ENCODE results near the gene CCDC91.
"Not testable (repeated sequence)": the region's sequence is repeated elsewhere in the genome, so short reads cannot be mapped to it uniquely, and the experiment has no call there.

The CCDC91 gene

GRCh38 chr12:28296287-28296686 lies 106.0 kb downstream of the CCDC91 start:
- no peak for DNase-seq

- no peak for DNase-seq
Measured at GRCh38 chr12:28303192-28303591, 112.9 kb downstream of the CCDC91 start.

GRCh38 chr12:28306535-28306934 lies 116.3 kb downstream of the CCDC91 start:
- no peak for DNase-seq

GRCh38 chr12:28308891-28309290 lies 118.6 kb downstream of the CCDC91 start:
- no peak for DNase-seq

- no peak for DNase-seq
Measured at GRCh38 chr12:28313631-28314030, 123.4 kb downstream of the CCDC91 start.

GRCh38 chr12:28316049-28316448 lies 125.8 kb downstream of the CCDC91 start:
- DNase-seq: no peak

- no peak for DNase-seq
Measured at GRCh38 chr12:28318273-28318672, 128.0 kb downstream of the CCDC91 start.

- DNase-seq: no peak
Measured at GRCh38 chr12:28320353-28320752, 130.1 kb downstream of the CCDC91 start.

- DNase-seq: no peak
Measured at GRCh38 chr12:28327722-28328121, 137.5 kb downstream of the CCDC91 start.

- no peak for DNase-seq
Measured at GRCh38 chr12:28328967-28329366, 138.7 kb downstream of the CCDC91 start.

GRCh38 chr12:28329727-28330126 lies 139.5 kb downstream of the CCDC91 start:
- DNase-seq: not testable (repeated sequence)

- DNase-seq: not testable (repeated sequence)
Measured at GRCh38 chr12:28330232-28330631, 140.0 kb downstream of the CCDC91 start.

GRCh38 chr12:28331130-28331529 lies 140.9 kb downstream of the CCDC91 start:
- DNase-seq: no peak

GRCh38 chr12:28340261-28341045 lies 150.2 kb downstream of the CCDC91 start:
- DNase-seq: no peak

- no peak for DNase-seq
Measured at GRCh38 chr12:28343713-28344112, 153.5 kb downstream of the CCDC91 start.

GRCh38 chr12:28346567-28346966 lies 156.3 kb downstream of the CCDC91 start:
- no peak for DNase-seq

- DNase-seq: no peak
Measured at GRCh38 chr12:28349196-28349595, 158.9 kb downstream of the CCDC91 start.

GRCh38 chr12:28350502-28350901 lies 160.2 kb downstream of the CCDC91 start:
- no peak for DNase-seq

GRCh38 chr12:28351414-28351813 lies 161.2 kb downstream of the CCDC91 start:
- no peak for DNase-seq

- no peak for DNase-seq
Measured at GRCh38 chr12:28355161-28355560, 164.9 kb downstream of the CCDC91 start.

GRCh38 chr12:28360253-28360652 lies 170.0 kb downstream of the CCDC91 start:
- no peak for DNase-seq

GRCh38 chr12:28367326-28367725 lies 177.1 kb downstream of the CCDC91 start:
- DNase-seq: no peak

GRCh38 chr12:28367993-28368392 lies 177.7 kb downstream of the CCDC91 start:
- no peak for DNase-seq

- no peak for DNase-seq
Measured at GRCh38 chr12:28369483-28369882, 179.2 kb downstream of the CCDC91 start.

GRCh38 chr12:28374556-28374955 lies 184.3 kb downstream of the CCDC91 start:
- no peak for DNase-seq
